ENCODE measurements around the gene MAP3K20. TPM values are rescaled to one million over a fixed set of nuclear protein-coding genes. Genes with fewer than 3 reads are reported as not detected.
"Not testable (repeated sequence)": the region's sequence is repeated elsewhere in the genome, so short reads cannot be mapped to it uniquely, and the experiment has no call there.

The MAP3K20 gene
- total RNA-seq, 2 donors from 2014 or later, result 22.6 to 38.9 TPM

- DNase-seq, result no peak
- no peaks in the 10 kb centered on the region for H3K9me3 ChIP-seq
- no peak overlapping the region for H3K4me3 ChIP-seq
- H3K27me3 ChIP-seq, result no peaks in the 10 kb centered on the region
- H3K9ac ChIP-seq (ENCODE audit: low read depth in 2 of 2, low read length in 2 of 2), result no peak overlapping the region
- no peak for TF ChIP-seq CTCF (IDR thresholded peaks at IDR 0.05)
- H3K27ac ChIP-seq, result no peak overlapping the region
- H3K36me3 ChIP-seq, result no peaks in the 10 kb centered on the region
- H3K4me1 ChIP-seq, result no peaks in the 10 kb centered on the region
- intact Hi-C loops (cut with DNase I), result loop anchor here (5.0 kb wide), 1 partner anchor 65 kb away; no protein-coding TSS in a partner anchor
Observed at GRCh38 chr2:173091910-173092309, 16.3 kb downstream of the MAP3K20 start.

- TF ChIP-seq CTCF (IDR thresholded peaks at IDR 0.05), result no peak
- Histone ChIP-seq H3K4me1 (no peaks in the 10 kb centered on the region), H3K36me3 (no peaks in the 10 kb centered on the region), H3K27ac (no peak overlapping the region), H3K9me3 (no peaks in the 10 kb centered on the region), H3K4me3 (no peak overlapping the region), H3K9ac (ENCODE audit: low read depth in 2 of 2, low read length in 2 of 2) (no peak overlapping the region), H3K27me3 (no peaks in the 10 kb centered on the region)
- no peak for DNase-seq
- intact Hi-C loops (cut with DNase I), result loop anchor here (5.0 kb wide), 1 partner anchor 66 kb away; no protein-coding TSS in a partner anchor
Observed at GRCh38 chr2:173092844-173093402, 17.3 kb downstream of the MAP3K20 start.

GRCh38 chr2:173093617-173094016 is 18.0 kb downstream of the MAP3K20 start:
- not testable (repeated sequence) for H3K4me1 ChIP-seq; DNase-seq; H3K36me3 ChIP-seq; H3K4me3 ChIP-seq; H3K9ac ChIP-seq (ENCODE audit: low read depth in 2 of 2, low read length in 2 of 2); H3K9me3 ChIP-seq; H3K27ac ChIP-seq; H3K27me3 ChIP-seq
- intact Hi-C loops (cut with DNase I), result loop anchor here (5.0 kb wide), 1 partner anchor 66 kb away; no protein-coding TSS in a partner anchor

- Histone ChIP-seq H3K4me1 (no peaks in the 10 kb centered on the region), H3K36me3 (no peaks in the 10 kb centered on the region), H3K27ac (no peak overlapping the region), H3K4me3 (no peak overlapping the region), H3K9ac (ENCODE audit: low read depth in 2 of 2, low read length in 2 of 2) (no peak overlapping the region), H3K27me3 (no peaks in the 10 kb centered on the region), H3K9me3 (no peaks in the 10 kb centered on the region)
- no peak for DNase-seq
- TF ChIP-seq CTCF (IDR thresholded peaks at IDR 0.05), result no peak
- intact Hi-C loops (cut with DNase I), result loop anchor here (5.0 kb wide), 1 partner anchor 67 kb away; no protein-coding TSS in a partner anchor
Observed at GRCh38 chr2:173094731-173095130, 19.1 kb downstream of the MAP3K20 start.

GRCh38 chr2:173095356-173095755 is 19.7 kb downstream of the MAP3K20 start:
- Histone ChIP-seq H3K9me3 (no peaks in the 10 kb centered on the region), H3K27me3 (no peaks in the 10 kb centered on the region), H3K9ac (ENCODE audit: low read depth in 2 of 2, low read length in 2 of 2) (no peak overlapping the region), H3K36me3 (no peaks in the 10 kb centered on the region), H3K4me1 (no peaks in the 10 kb centered on the region), H3K4me3 (no peak overlapping the region), H3K27ac (no peak overlapping the region)
- no peak for TF ChIP-seq CTCF (IDR thresholded peaks at IDR 0.05)
- intact Hi-C loops (cut with DNase I), result no loop called here
- DNase-seq, result no peak

- DNase-seq, result no peak
- Histone ChIP-seq H3K27me3 (no peaks in the 10 kb centered on the region), H3K4me3 (no peak overlapping the region), H3K4me1 (no peaks in the 10 kb centered on the region), H3K9me3 (no peaks in the 10 kb centered on the region), H3K36me3 (no peaks in the 10 kb centered on the region), H3K9ac (ENCODE audit: low read depth in 2 of 2, low read length in 2 of 2) (no peak overlapping the region), H3K27ac (no peak overlapping the region)
- intact Hi-C loops (cut with DNase I), result no loop called here
- TF ChIP-seq CTCF (IDR thresholded peaks at IDR 0.05), result no peak
Observed at GRCh38 chr2:173099271-173099670, 23.6 kb downstream of the MAP3K20 start.

Measured in colonic mucosa (tissue), 4 donors.